Activated CD8-positive, alpha-beta T cell treated with anti-CD3 and anti-CD28 coated beads for 36 hours (primary cell): Measurements from ENCODE around the gene TDRD10. TPM values are rescaled to one million over a fixed set of nuclear protein-coding genes. Genes with fewer than 3 reads are reported as not detected.
"Not testable (repeated sequence)": the region's sequence is repeated elsewhere in the genome, so short reads cannot be mapped to it uniquely, and the experiment has no call there.

Experiments
- ATAC-seq: fragments of 200-7000 bp; cut with Tn5 transposase; one replicate; pipeline ENCODE4 v1.10.0; 2021; ENCODE audit warnings: mild to moderate bottlenecking, moderate library complexity
- CTCF ChIA-PET: fragments of 350-600 bp; sonication (Branson Sonifier 250); formaldehyde crosslinking; loops from one replicate; lab custom pipeline; 2021; ENCODE audit warnings: antibody characterized with exemption; lab: Charles Lee
- POLR2A ChIA-PET: fragments of 350-600 bp; sonication (Branson Sonifier 250); formaldehyde crosslinking; loops from one replicate; lab custom pipeline; 2021; ENCODE audit warnings: antibody characterized with exemption; lab: Charles Lee
- DNase-seq: peaks from one replicate; pipeline ENCODE4 v3.0.0-alpha.2; 2020
- H3K27ac Mint-ChIP-seq: one replicate; pipeline ENCODE4 v1.8.0; 2021; ENCODE audit warnings: mild to moderate bottlenecking, mixed read lengths
- H3K27me3 Mint-ChIP-seq: one replicate; pipeline ENCODE4 v1.8.0; 2021; ENCODE audit warnings: mixed read lengths
- H3K36me3 Mint-ChIP-seq: one replicate; pipeline ENCODE4 v1.8.0; 2021; ENCODE audit warnings: low read depth, mixed read lengths
- H3K4me1 Mint-ChIP-seq: one replicate; pipeline ENCODE4 v1.8.0; 2021; ENCODE audit warnings: low read depth, mixed read lengths
- H3K4me3 Mint-ChIP-seq: one replicate; pipeline ENCODE4 v1.8.0; 2021; ENCODE audit warnings: mild to moderate bottlenecking, moderate library complexity, mixed read lengths
- H3K9me3 Mint-ChIP-seq: one replicate; pipeline ENCODE4 v1.8.0; 2021; ENCODE audit warnings: mixed read lengths
- intact Hi-C: fragments of 100-400 bp; cut with micrococcal nuclease; formaldehyde crosslinking; loops from one replicate; pipeline ENCODE4 v1.10.0; 2022
- total RNA-seq, 2 experiments: library from RNA; stranded (reverse); gene quantifications; one replicate each; pipeline ENCODE4 v1.2.3, GENCODE V29; 2021
- TF ChIP-seq, protein P1 (sequence below): fragments of 200-600 bp; IDR thresholded peaks from one replicate; pipeline ENCODE4 v1.8.0; 2022; ENCODE audit warnings: antibody characterized with exemption, mild to moderate bottlenecking

The TDRD10 gene
- total RNA-seq, 2 experiments from 2014 or later, result not detected

DNA sequence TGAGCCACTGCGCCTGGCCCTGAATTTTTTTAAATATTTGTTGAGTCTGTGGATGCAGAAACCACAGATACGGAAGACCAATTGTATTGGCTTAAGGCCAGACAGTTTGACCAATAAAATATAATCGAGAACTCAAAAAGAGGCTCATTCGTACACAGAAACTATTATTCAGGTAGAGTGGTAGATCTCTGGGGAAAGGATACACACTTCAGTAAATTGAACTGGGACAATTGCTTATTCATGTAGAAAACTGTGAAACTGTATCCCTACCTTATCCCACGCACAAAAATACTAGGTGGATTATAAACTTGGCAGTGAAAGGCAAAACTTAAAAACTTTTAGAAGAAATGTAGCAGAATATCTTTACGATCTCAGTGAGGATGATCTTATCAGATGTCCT is 25.2 kb downstream of the TDRD10 start:
- TF ChIP-seq, protein P1, sequence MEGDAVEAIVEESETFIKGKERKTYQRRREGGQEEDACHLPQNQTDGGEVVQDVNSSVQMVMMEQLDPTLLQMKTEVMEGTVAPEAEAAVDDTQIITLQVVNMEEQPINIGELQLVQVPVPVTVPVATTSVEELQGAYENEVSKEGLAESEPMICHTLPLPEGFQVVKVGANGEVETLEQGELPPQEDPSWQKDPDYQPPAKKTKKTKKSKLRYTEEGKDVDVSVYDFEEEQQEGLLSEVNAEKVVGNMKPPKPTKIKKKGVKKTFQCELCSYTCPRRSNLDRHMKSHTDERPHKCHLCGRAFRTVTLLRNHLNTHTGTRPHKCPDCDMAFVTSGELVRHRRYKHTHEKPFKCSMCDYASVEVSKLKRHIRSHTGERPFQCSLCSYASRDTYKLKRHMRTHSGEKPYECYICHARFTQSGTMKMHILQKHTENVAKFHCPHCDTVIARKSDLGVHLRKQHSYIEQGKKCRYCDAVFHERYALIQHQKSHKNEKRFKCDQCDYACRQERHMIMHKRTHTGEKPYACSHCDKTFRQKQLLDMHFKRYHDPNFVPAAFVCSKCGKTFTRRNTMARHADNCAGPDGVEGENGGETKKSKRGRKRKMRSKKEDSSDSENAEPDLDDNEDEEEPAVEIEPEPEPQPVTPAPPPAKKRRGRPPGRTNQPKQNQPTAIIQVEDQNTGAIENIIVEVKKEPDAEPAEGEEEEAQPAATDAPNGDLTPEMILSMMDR, result no peak
- intact Hi-C loops, result no loop called here
- no peak for DNase-seq
- H3K4me3 Mint-ChIP-seq, result no peak overlapping the region
- H3K27ac Mint-ChIP-seq, result no peak overlapping the region
- H3K36me3 Mint-ChIP-seq, result no peaks in the 10 kb centered on the region
- ATAC-seq, result no peak
- H3K4me1 Mint-ChIP-seq, result no peaks in the 10 kb centered on the region
- H3K27me3 Mint-ChIP-seq, result peaks cover 4% of the 10 kb centered on the region
- POLR2A ChIA-PET, result no interaction called here
- CTCF ChIA-PET, result no interaction called here
- no peaks in the 10 kb centered on the region for H3K9me3 Mint-ChIP-seq

DNA sequence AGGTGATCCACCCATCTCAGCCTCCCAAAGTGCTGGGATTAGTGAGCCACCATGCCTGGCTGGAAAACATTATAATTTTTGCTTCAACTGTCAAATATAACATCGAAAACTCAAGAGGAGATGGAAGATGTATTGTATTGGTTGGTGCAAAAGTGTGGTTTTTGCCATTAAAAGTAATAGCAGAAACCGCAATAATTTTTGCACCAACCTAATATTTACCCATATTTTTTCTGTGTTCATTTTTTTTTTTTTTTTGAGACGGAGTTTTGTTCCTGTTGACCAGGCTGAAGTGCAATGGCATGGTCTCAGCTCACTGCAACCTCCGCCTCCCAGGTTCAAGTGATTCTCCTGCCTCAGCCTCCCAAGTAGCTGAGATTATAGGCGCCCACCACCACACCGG is 27.3 kb downstream of the TDRD10 start:
- Mint-ChIP-seq H3K4me3 (no peak overlapping the region), H3K4me1 (no peaks in the 10 kb centered on the region), H3K27ac (no peak overlapping the region), H3K36me3 (no peaks in the 10 kb centered on the region), H3K9me3 (no peaks in the 10 kb centered on the region), H3K27me3 (peaks cover 1% of the 10 kb centered on the region)
- ATAC-seq (no peak), DNase-seq (no peak)
- intact Hi-C loops, result no loop called here
- CTCF ChIA-PET, result interaction anchor here (2.1 kb wide), 1 partner anchor 50 kb away, joined by 6 read pairs; no protein-coding TSS in a partner anchor
- TF ChIP-seq, protein P1, result no peak
- POLR2A ChIA-PET, result no interaction called here

DNA sequence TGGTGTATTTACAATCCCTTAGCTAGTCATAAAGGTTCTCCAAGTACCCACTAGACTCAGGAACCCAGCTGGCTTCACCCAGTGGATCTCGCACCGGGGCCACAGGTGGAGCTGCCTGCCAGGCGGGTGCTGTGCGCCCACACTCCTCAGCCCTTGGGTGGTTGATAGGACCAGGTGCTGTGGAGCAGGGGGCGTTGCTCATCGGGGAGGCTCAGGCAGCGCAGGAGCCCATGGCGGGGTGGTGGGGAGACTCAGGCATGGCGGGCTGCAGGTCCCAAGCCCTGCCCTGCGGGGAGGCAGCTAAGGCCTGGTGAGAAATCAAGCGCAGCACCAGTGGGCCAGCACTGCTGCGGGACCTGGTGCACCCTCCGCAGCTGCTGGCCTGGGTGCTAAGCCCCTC is 29.9 kb downstream of the TDRD10 start:
- H3K4me1 Mint-ChIP-seq, ATAC-seq, POLR2A ChIA-PET, H3K27ac Mint-ChIP-seq, H3K9me3 Mint-ChIP-seq, intact Hi-C loops, DNase-seq, H3K36me3 Mint-ChIP-seq, H3K4me3 Mint-ChIP-seq, H3K27me3 Mint-ChIP-seq: not testable (repeated sequence)
- CTCF ChIA-PET, result interaction anchor here (1.8 kb wide), 1 partner anchor 15 kb away, joined by 6 read pairs; no protein-coding TSS in a partner anchor

DNA sequence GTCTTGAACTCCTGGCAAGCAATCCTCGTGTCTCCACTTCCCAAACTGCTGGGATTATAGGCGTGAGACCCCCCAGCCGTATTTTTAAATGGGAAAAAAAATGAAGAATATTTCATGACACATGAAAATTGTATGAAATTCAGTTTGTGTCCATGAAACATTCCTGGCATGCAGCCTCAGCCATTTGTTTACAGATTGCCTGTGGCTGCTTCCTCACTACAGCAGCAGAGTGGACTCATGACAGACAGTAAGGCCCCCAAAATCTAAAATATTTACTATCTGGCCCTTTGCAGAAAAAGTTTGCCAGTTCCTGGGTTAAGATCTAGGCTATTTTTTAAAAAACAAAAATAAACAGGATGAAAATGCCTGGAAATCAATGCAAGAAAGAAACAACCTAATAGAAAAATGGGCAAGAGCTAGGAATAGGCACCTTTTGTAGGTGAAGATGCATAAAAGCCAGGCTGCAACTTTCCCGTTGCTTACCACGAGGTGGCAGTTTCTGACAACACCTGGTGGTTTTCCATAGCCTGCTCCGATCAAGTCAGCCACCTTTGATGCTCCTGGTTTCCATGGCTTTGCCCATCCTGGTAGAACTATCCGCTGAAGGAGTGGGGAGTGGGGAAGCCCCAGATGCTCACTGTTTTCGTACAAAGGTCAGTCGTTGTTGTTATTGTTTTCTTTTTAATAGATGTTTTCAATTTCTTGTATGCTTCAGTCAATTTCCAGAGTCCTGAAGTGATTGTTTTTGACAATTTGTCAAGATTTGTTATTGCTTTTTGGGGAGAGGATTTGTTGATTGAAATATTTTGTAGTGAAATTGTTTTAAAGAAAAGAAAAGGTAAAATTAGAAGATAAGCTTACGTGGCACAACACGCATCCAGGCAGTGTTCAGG is 32.2 kb downstream of the TDRD10 start:
- CTCF ChIA-PET, result interaction anchor here (0.6 to 3.9 kb wide), 4 partner anchors 12 to 436 kb away, joined by 3 to 22 read pairs (median 4); no protein-coding TSS in a partner anchor
- Mint-ChIP-seq H3K36me3 (no peaks in the 10 kb centered on the region), H3K27me3 (peaks cover 5% of the 10 kb centered on the region), H3K9me3 (no peaks in the 10 kb centered on the region), H3K27ac (no peak overlapping the region), H3K4me3 (no peak overlapping the region), H3K4me1 (no peaks in the 10 kb centered on the region)
- TF ChIP-seq, protein P1, result no peak
- POLR2A ChIA-PET, result interaction anchor here (0.8 kb wide), 1 partner anchor 30 kb away, joined by 3 read pairs; no protein-coding TSS in a partner anchor
- ATAC-seq (no peak), DNase-seq (no peak)
- intact Hi-C loops, result no loop called here

DNA sequence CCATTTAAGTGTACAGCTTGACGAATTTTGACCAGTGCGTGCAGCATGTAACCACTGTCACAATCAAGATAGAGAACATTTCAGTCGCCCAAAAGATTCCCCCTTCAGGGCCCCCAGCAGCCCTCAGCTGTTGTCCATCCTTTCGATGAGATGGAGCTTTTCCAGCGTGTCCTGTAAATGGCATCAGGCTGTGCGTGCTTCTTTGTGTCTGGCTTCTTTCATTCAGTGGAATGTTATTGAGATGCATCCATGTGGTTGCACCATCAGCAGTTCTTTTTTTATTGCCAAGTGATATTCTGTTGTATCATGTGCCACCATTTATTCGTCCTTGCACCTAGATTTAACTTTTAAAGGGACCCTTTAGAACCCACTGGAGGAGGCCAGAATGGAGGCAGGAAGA is 34.6 kb downstream of the TDRD10 start:
- ChIA-PET CTCF (interaction anchor here (3.9 kb wide), 1 partner anchor 10 kb away, joined by 22 read pairs; no protein-coding TSS in a partner anchor), POLR2A (no interaction called here)
- Mint-ChIP-seq H3K27ac (no peak overlapping the region), H3K4me3 (no peak overlapping the region), H3K27me3 (peaks cover 7% of the 10 kb centered on the region), H3K4me1 (no peaks in the 10 kb centered on the region), H3K36me3 (no peaks in the 10 kb centered on the region), H3K9me3 (no peaks in the 10 kb centered on the region)
- ATAC-seq, result no peak
- intact Hi-C loops, result no loop called here
- no peak for DNase-seq
- TF ChIP-seq, protein P1, result no peak
